Fibroblast of lung (primary cell): Measurements from ENCODE around the gene ARRB1. TPM values are rescaled to one million over a fixed set of nuclear protein-coding genes. Genes with fewer than 3 reads are reported as not detected.
"Not testable (repeated sequence)": the region's sequence is repeated elsewhere in the genome, so short reads cannot be mapped to it uniquely, and the experiment has no call there.

Experiments
- DNase-seq, 2 donors: peaks; one replicate each; pipeline versions ENCODE4 v3.0.0 to v3.0.0-alpha.2; 2010; ENCODE audit warnings: low read depth in 2 of 2
- H2AFZ ChIP-seq: 2 replicates; pipeline ENCODE4 v1.5.1; 2012; ENCODE audit warnings: low read length, control low read depth, inconsistent platforms
- H3K27ac ChIP-seq: 2 replicates; pipeline ENCODE4 v1.5.1; 2011; ENCODE audit warnings: low read length, control low read depth; ENCODE audit not compliant: insufficient read depth
- H3K27me3 ChIP-seq: 2 replicates; pipeline ENCODE4 v1.5.1; 2011; ENCODE audit warnings: mild to moderate bottlenecking, low read length; ENCODE audit not compliant: control insufficient read depth, insufficient read depth
- H3K36me3 ChIP-seq: 2 replicates; pipeline ENCODE4 v1.5.1; 2011; ENCODE audit warnings: low read length; ENCODE audit not compliant: control insufficient read depth, insufficient read depth
- H3K4me1 ChIP-seq: 2 replicates; pipeline ENCODE4 v1.5.1; 2011; ENCODE audit warnings: low read length; ENCODE audit not compliant: control insufficient read depth, insufficient read depth; ENCODE audit errors: extremely low read depth
- H3K4me2 ChIP-seq: 2 replicates; pipeline ENCODE4 v1.5.1; 2011; ENCODE audit warnings: low read length, control low read depth; ENCODE audit not compliant: insufficient read depth; ENCODE audit errors: extremely low read depth
- H3K4me3 ChIP-seq, 4 experiments: fragments of 200-600 bp in 1 of 4; sonication (generic) in 1 of 4; replicated peaks in 1 of 4; 2 replicates each; pipeline ENCODE4 v1.5.1; 2011 to 2016; ENCODE audit warnings: low read length in 4 of 4, low read depth in 3 of 4, mild to moderate bottlenecking in 3 of 4, control low read depth in 2 of 4, inconsistent platforms in 1 of 4, mixed read lengths in 1 of 4; ENCODE audit not compliant: insufficient read depth in 1 of 4; ENCODE audit errors: control extremely low read depth in 1 of 4
- H3K79me2 ChIP-seq: 2 replicates; pipeline ENCODE4 v1.5.1; 2012; ENCODE audit warnings: mild to moderate bottlenecking, low read length, inconsistent platforms; ENCODE audit not compliant: control insufficient read depth, insufficient read depth
- H3K9ac ChIP-seq: 2 replicates; pipeline ENCODE4 v1.5.1; 2011; ENCODE audit warnings: mild to moderate bottlenecking, low read length, control low read depth; ENCODE audit not compliant: insufficient read depth
- H3K9me3 ChIP-seq: 2 replicates; pipeline ENCODE4 v1.5.1; 2012; ENCODE audit warnings: low read depth, low read length; ENCODE audit not compliant: control insufficient read depth, insufficient read depth
- H4K20me1 ChIP-seq: 2 replicates; pipeline ENCODE4 v1.5.1; 2011; ENCODE audit warnings: low read length; ENCODE audit not compliant: control insufficient read depth, insufficient read depth; ENCODE audit errors: extremely low read depth
- CTCF ChIP-seq, 2 donors: IDR thresholded peaks in 1 of 2; conservative IDR thresholded peaks in 1 of 2; 1 replicate in 1 of 2; 2 replicates in 1 of 2; pipeline ENCODE4 v1.5.1; 2011 to 2012; ENCODE audit warnings: low read length in 2 of 2, control low read depth in 1 of 2, inconsistent platforms in 1 of 2, low read depth in 1 of 2, mild to moderate bottlenecking in 1 of 2
- EZH2 ChIP-seq: IDR thresholded peaks from 2 replicates; pipeline ENCODE4 v1.5.1; 2012; ENCODE audit warnings: low read length, control low read depth, mild to moderate bottlenecking; ENCODE audit errors: missing control alignments
- polyA plus RNA-seq, 2 donors: library from polyadenylated mRNA; depleted of rRNA in 1 of 2; stranded (reverse) in 1 of 2; unstranded in 1 of 2; fragments of >200 nt; gene quantifications; 2 replicates each; pipeline ENCODE4 v1.2.1, GENCODE V29; 2011 to 2012; ENCODE audit warnings: missing spikeins in 1 of 2
- total RNA-seq: library from RNA; depleted of rRNA; stranded (reverse); fragments of >200 nt; gene quantifications from 2 replicates; pipeline ENCODE4 v1.2.1, GENCODE V29; 2014

Gene ARRB1
- total and polyA plus RNA-seq, 2 donors (not counting 1 experiment from before 2014, with no cell fraction given), result 4.3 to 18.9 TPM

GRCh38 chr11:75380716-75381420, 29.4 kb upstream of the ARRB1 start:
- Histone ChIP-seq H3K4me2 (no peak overlapping the region), H3K36me3 (no peaks in the 10 kb centered on the region), H2AFZ (no peak overlapping the region), H3K9ac (no peak overlapping the region), H3K27me3 (no peaks in the 10 kb centered on the region), H3K4me3 (no peak overlapping the region), H3K9me3 (no peaks in the 10 kb centered on the region), H3K4me1 (no peaks in the 10 kb centered on the region), H3K27ac (no peak overlapping the region), H4K20me1 (no peaks in the 10 kb centered on the region), H3K79me2 (no peaks in the 10 kb centered on the region)
- TF ChIP-seq CTCF (conservative IDR thresholded peaks at IDR 0.05 in 1 of 2, IDR thresholded peaks at IDR 0.05 in 1 of 2; ENCODE audit: low read depth in 1 of 2, low read length in 2 of 2) (no peak), EZH2 (no peak)
- no peak for DNase-seq

- Histone ChIP-seq H3K36me3 (no peaks in the 10 kb centered on the region), H4K20me1 (no peaks in the 10 kb centered on the region), H3K4me1 (no peaks in the 10 kb centered on the region), H3K79me2 (no peaks in the 10 kb centered on the region), H3K4me3 (no peak overlapping the region), H3K4me2 (no peak overlapping the region), H3K9me3 (no peaks in the 10 kb centered on the region), H3K9ac (no peak overlapping the region), H3K27ac (no peak overlapping the region), H3K27me3 (no peaks in the 10 kb centered on the region), H2AFZ (no peak overlapping the region)
- no peak for TF ChIP-seq CTCF (conservative IDR thresholded peaks at IDR 0.05 in 1 of 2, IDR thresholded peaks at IDR 0.05 in 1 of 2; ENCODE audit: low read depth in 1 of 2, low read length in 2 of 2)
- no peak for TF ChIP-seq EZH2
- DNase-seq, result no peak
Observed at GRCh38 chr11:75380245-75380644, 28.8 kb upstream of the ARRB1 start.

- H3K4me1 ChIP-seq, DNase-seq, H3K27me3 ChIP-seq, H3K79me2 ChIP-seq, H3K9ac ChIP-seq, H2AFZ ChIP-seq, H3K4me3 ChIP-seq, H3K36me3 ChIP-seq, H3K9me3 ChIP-seq, H3K27ac ChIP-seq, H3K4me2 ChIP-seq, H4K20me1 ChIP-seq: not testable (repeated sequence)
Observed at GRCh38 chr11:75378776-75379175, 27.3 kb upstream of the ARRB1 start.
